Mucosa of rectum (tissue), 2 donors: ENCODE data around the gene SRGAP1.
"Not testable (repeated sequence)": the region's sequence is repeated elsewhere in the genome, so short reads cannot be mapped to it uniquely, and the experiment has no call there.

Source experiments
- H3K27ac ChIP-seq, 2 donors: one replicate each; pipeline ENCODE4 v1.7.0; 2013; ENCODE audit warnings: inconsistent platforms in 2 of 2, low read depth in 2 of 2, low read length in 2 of 2
- H3K27me3 ChIP-seq, 2 donors: one replicate each; pipeline ENCODE4 v1.7.0; 2013; ENCODE audit warnings: low read length in 2 of 2; ENCODE audit not compliant: control insufficient read depth in 2 of 2, insufficient read depth in 2 of 2
- H3K36me3 ChIP-seq, 2 donors: one replicate each; pipeline ENCODE4 v1.7.0; 2013; ENCODE audit warnings: low read length in 2 of 2; ENCODE audit not compliant: control insufficient read depth in 2 of 2, insufficient read depth in 2 of 2
- H3K4me1 ChIP-seq, 2 donors: one replicate each; pipeline ENCODE4 v1.7.0; 2013; ENCODE audit warnings: low read length in 2 of 2, mild to moderate bottlenecking in 1 of 2; ENCODE audit not compliant: control insufficient read depth in 2 of 2, insufficient read depth in 2 of 2
- H3K4me3 ChIP-seq, 2 donors: one replicate each; pipeline ENCODE4 v1.7.0; 2013; ENCODE audit warnings: low read length in 2 of 2
- H3K9ac ChIP-seq, 2 donors: one replicate each; pipeline ENCODE4 v1.7.0; 2013; ENCODE audit warnings: low read length in 2 of 2, low read depth in 1 of 2, mild to moderate bottlenecking in 1 of 2
- H3K9me3 ChIP-seq, 2 donors: one replicate each; pipeline ENCODE4 v1.7.0; 2013; ENCODE audit warnings: low read length in 2 of 2; ENCODE audit not compliant: control insufficient read depth in 2 of 2
- donor health status: healthy.
- donor health status: Normal muscosa, but diverticular disease.

The SRGAP1 gene

DNA sequence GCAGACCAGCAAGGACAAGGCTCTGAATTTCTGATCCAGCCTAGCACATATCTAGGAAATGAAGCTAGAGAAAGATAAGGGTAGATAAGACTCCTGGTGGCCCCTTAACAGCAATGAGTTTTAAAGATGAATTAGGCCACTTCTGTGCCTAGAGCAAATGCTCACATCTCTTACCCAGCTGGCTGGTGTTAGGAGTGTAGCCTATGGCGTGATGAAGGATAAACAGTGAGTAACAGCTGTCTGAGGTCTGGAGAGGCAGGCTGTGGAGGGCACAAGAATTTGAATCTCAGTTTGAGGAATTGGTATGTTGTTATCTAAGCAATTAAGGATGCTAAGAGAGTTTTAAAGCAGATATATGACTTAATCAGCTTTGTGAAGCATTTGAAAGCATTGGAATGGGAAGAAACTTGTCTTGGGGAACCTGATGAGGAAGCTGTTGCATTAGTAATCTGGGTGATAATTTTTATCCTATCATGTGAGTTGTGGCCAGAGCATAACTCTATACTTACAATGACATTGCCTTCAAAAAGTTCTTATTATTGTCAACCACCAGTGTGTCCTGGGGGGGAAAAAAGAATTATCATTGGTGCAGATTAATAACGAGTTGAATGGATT is 161.8 kb downstream of the SRGAP1 start:
- no peaks in the 10 kb centered on the region for H3K36me3 ChIP-seq
- no peaks in the 10 kb centered on the region for H3K9me3 ChIP-seq
- H3K9ac ChIP-seq = no peak overlapping the region
- H3K27ac ChIP-seq = no peak overlapping the region
- H3K4me1 ChIP-seq = no peaks in the 10 kb centered on the region
- H3K4me3 ChIP-seq = no peak overlapping the region
- H3K27me3 ChIP-seq = no peaks in the 10 kb centered on the region

DNA sequence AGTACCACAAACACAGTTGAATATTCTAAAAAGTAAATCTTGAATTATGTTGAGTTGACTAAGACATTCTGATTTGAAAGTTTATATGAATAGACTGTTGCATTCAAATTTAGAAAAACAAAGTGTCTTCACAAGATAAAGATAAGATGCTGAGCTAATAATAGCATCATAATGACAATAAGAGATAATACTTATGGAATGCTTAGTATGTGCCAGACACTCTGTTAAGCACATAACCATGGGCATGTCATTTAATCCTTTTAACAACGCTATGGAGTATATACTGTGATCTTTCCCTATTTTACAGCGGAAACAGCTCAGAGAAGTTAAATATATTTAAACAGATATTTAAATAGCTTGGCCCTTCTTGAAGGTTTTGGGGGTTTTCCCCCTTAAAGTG is 163.4 kb downstream of the SRGAP1 start:
- Histone ChIP-seq H3K36me3 (no peaks in the 10 kb centered on the region), H3K27ac (no peak overlapping the region), H3K4me1 (no peaks in the 10 kb centered on the region)

DNA sequence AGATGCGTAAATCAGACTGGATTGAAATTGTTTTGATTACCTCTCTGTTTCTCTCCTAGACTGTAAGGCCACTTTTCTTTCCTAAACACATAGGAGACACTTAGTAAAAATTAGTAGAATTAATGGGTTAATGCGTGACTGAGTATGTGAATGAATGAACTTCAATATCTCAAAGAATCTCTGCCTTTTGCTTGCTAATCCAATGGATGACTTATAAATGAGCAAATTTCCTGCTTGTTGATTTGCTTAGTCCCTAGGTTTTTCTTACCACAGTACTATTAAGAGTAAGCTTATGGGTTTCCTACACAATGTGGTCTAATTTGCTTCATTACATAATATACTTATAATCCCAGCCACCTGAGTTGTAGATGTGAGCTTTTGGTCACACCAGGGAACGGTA is 164.1 kb downstream of the SRGAP1 start:
- Histone ChIP-seq H3K27ac (no peak overlapping the region), H3K4me1 (no peaks in the 10 kb centered on the region), H3K9me3 (no peaks in the 10 kb centered on the region), H3K27me3 (no peaks in the 10 kb centered on the region), H3K36me3 (no peaks in the 10 kb centered on the region), H3K4me3 (no peak overlapping the region), H3K9ac (no peak overlapping the region)

More for the DNA sequence above, 163.4 kb downstream of the SRGAP1 start:
- no peaks in the 10 kb centered on the region for H3K27me3 ChIP-seq
- no peak overlapping the region for H3K9ac ChIP-seq
- H3K4me3 ChIP-seq = no peak overlapping the region
- no peaks in the 10 kb centered on the region for H3K9me3 ChIP-seq

DNA sequence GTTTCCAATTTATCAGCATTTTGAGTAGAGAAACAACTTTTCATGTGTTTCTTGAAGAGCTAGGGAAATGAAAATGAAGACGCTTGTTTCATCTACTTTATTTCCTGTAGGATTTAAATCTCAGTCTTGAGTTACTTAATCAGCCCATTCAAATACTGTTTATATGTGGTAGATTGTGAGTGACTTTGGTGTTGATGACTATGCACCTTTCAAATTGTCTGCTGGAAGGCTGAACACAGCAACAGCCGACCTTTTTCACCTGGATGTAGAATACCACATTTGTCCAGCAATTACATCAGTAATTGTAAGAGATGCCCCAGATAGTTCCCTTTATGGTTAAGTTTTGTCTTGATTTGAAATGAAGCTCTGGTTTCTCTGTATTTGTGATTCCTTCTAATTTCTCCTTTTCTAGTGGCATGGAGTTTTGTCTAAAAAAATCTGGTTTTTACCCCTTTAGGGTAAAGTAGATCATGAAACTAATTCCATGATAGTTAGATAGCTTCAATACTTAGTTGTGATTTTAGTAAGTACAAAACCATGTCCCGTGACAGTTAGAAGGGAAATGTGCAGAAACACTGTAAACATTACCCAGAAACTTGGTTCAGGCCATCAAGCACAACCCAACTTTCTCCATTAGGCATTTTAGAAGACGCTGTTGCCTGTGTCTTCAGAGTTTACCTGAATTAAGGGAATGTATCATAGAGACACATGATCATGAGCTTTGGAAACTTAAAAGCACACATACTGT is 165.0 kb downstream of the SRGAP1 start:
- Histone ChIP-seq H3K4me1 (no peaks in the 10 kb centered on the region), H3K27ac (peak overlapping the region in 1 of 2 donors; percentile 37), H3K36me3 (no peaks in the 10 kb centered on the region), H3K9me3 (no peaks in the 10 kb centered on the region), H3K4me3 (no peak overlapping the region), H3K9ac (no peak overlapping the region), H3K27me3 (no peaks in the 10 kb centered on the region)

DNA sequence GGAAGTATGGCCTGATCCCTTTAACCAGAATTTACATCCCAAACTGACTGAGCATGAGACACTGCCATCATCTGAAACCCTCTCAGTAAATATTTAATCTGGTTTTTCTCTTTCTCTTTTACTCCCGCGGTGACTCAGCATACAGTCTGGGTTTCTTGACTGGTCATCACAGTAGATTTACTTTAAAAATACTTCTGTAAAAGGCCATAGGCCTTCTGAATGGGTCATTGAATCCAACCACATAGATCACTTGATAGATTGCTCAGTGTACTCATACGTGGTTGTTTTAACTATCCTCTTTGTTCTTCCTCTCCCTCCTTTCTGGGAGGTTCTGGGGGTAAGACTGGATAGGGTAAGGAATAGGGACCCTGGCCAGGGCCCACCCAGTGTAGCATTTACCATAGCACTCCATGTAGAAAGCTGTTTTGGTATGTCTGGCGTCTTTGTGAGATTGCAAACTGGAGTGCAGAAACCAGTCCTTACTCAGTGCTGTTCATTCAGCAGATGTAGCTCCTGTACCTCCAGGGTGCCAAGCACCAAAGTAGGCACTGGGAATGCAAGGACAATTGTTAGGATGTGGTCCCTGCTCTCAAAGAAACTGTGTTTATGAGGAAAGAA is 165.7 kb downstream of the SRGAP1 start:
- Histone ChIP-seq H3K27ac (peak overlapping the region in 1 of 2 donors; percentile 37), H3K36me3 (no peaks in the 10 kb centered on the region), H3K9ac (no peak overlapping the region)

DNA sequence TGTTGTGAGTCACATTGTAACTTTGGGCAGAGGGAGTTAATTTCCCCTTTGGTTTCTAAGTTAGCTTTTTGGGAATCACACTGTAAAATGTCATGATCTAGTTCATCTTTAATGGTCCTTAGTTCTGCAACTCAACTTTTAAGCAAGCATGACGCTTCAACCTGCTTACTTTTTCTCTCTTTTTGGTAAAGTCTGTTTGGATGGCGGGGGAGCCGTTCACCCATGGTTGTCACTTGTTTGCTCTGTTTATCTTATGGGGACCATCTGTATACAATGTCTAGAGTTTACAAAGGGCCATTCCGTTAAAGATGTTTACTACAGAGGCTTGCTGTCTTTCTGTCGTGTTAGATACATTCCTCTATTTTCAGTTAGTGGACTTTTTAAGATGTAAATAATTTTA is 172.0 kb downstream of the SRGAP1 start:
- Histone ChIP-seq H3K4me3 (no peak overlapping the region), H3K27me3 (no peaks in the 10 kb centered on the region), H3K27ac (no peak overlapping the region), H3K9me3 (no peaks in the 10 kb centered on the region), H3K9ac (no peak overlapping the region), H3K4me1 (no peaks in the 10 kb centered on the region), H3K36me3 (no peaks in the 10 kb centered on the region)

More for the DNA sequence above, 165.7 kb downstream of the SRGAP1 start:
- H3K9me3 ChIP-seq = no peaks in the 10 kb centered on the region
- H3K4me1 ChIP-seq = no peaks in the 10 kb centered on the region
- no peaks in the 10 kb centered on the region for H3K27me3 ChIP-seq
- H3K4me3 ChIP-seq = no peak overlapping the region

DNA sequence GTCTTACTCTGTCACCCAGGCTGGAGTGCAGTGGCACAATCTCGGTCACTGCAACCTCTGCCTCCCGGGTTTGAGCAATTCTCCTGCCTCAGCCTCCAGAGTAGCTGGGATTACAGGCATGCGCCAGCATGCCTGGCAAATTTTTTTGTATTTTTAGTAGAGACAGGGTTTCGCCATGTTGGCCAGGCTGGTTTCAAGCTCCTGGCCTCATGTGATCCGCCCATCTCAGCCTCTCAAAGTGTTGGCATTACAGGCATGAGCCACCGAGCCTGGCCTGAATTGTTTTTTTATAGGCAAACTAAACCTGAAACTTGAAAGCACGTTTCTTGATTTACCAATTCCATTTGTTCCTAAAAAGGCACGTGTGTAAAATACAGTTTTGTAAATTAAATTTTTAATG is 173.6 kb downstream of the SRGAP1 start:
- not testable (repeated sequence) for H3K4me1 ChIP-seq, H3K27ac ChIP-seq, H3K9me3 ChIP-seq, H3K27me3 ChIP-seq, H3K36me3 ChIP-seq, H3K4me3 ChIP-seq, H3K9ac ChIP-seq

DNA sequence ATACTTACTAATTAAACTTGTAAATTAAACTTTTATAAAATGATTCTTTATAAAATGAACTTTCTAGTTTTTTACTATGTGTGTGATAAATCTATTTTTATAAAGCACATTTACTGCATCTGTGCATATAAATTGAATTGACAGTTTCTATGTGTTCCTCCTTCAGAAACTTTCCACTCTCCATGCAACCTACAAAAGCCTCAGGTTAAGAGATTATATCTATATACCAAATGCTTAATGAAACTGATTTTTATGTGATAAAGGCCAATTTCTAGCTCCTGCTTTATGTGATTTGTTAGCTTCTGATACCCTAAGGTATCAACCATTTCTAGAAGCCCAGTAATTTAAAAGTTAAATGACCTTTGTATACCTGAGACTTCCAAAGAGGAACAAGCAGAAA is 174.0 kb downstream of the SRGAP1 start:
- H3K27ac ChIP-seq = no peak overlapping the region
- no peak overlapping the region for H3K4me3 ChIP-seq
- no peak overlapping the region for H3K9ac ChIP-seq
- no peaks in the 10 kb centered on the region for H3K27me3 ChIP-seq
- no peaks in the 10 kb centered on the region for H3K4me1 ChIP-seq
- no peaks in the 10 kb centered on the region for H3K36me3 ChIP-seq
- no peaks in the 10 kb centered on the region for H3K9me3 ChIP-seq

DNA sequence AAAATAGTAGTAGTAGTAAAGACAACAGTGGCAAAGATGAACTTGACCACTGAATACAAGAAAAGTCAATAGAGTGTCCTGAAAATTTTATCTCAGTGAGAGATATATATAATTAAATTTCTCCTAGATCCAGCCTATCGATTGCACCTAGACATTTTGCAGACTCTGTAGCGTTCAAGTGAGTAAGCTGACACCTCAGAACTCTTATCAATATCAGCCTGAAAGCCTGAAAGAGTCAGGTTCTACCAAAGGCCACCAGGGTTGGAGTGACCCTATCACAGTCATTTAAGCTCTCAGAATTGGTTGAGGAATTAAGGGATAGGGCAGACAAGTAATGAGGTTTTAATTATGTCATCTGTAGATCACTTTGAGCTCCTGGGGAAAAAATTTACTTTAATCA is 174.6 kb downstream of the SRGAP1 start:
- Histone ChIP-seq H3K27ac (no peak overlapping the region), H3K4me3 (no peak overlapping the region), H3K9me3 (no peaks in the 10 kb centered on the region), H3K27me3 (no peaks in the 10 kb centered on the region), H3K9ac (no peak overlapping the region), H3K4me1 (no peaks in the 10 kb centered on the region), H3K36me3 (no peaks in the 10 kb centered on the region)

DNA sequence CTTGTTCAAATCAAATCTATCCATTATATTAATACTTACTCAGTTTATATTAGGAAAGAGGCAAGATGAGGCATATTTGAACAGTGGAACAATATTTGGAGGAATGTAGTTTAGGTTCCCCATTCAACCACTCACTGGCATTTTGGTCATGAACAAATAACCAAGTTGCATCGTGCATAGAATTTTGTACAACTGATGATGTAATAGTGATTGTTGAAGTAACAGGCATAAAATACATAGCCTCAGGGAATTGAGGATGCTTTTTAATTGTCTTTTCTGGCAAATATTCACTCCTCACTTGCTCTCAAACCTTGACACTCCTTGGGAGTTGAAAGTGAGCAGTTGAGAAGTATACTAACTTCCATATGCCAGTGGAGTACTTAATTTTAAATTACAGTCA is 175.2 kb downstream of the SRGAP1 start:
- no peaks in the 10 kb centered on the region for H3K9me3 ChIP-seq
- no peak overlapping the region for H3K4me3 ChIP-seq
- H3K9ac ChIP-seq = no peak overlapping the region
- no peaks in the 10 kb centered on the region for H3K4me1 ChIP-seq
- no peak overlapping the region for H3K27ac ChIP-seq
- H3K27me3 ChIP-seq = no peaks in the 10 kb centered on the region
- H3K36me3 ChIP-seq = no peaks in the 10 kb centered on the region
